NCI-H82 (cell line): ENCODE measurements around the gene CDH4.
"Not testable (repeated sequence)": the region's sequence is repeated elsewhere in the genome, so short reads cannot be mapped to it uniquely, and the experiment has no call there.

Experiments
- DNase-seq: peaks from one replicate; lab custom pipeline; 2025; lab: John Stamatoyannopoulos, UW

CDH4 gene

GRCh38 chr20:61387204-61387953 lies 135.3 kb downstream of the CDH4 start:
- DNase-seq: no peak

- no peak for DNase-seq
Observed at GRCh38 chr20:61387954-61388348, 135.9 kb downstream of the CDH4 start.

GRCh38 chr20:61389077-61389476 lies 137.0 kb downstream of the CDH4 start:
- no peak for DNase-seq

- DNase-seq: no peak
Observed at GRCh38 chr20:61391185-61391584, 139.1 kb downstream of the CDH4 start.

- DNase-seq: no peak
Observed at GRCh38 chr20:61391812-61392520, 139.9 kb downstream of the CDH4 start.

- DNase-seq: no peak
Observed at GRCh38 chr20:61394088-61394799, 142.2 kb downstream of the CDH4 start.

- no peak for DNase-seq
Observed at GRCh38 chr20:61396262-61396848, 144.3 kb downstream of the CDH4 start.

- no peak for DNase-seq
Observed at GRCh38 chr20:61397146-61397545, 145.1 kb downstream of the CDH4 start.

GRCh38 chr20:61397790-61398189 lies 145.7 kb downstream of the CDH4 start:
- DNase-seq: no peak

GRCh38 chr20:61399433-61399832 lies 147.4 kb downstream of the CDH4 start:
- DNase-seq: no peak

GRCh38 chr20:61400499-61400898 lies 148.4 kb downstream of the CDH4 start:
- no peak for DNase-seq

GRCh38 chr20:61404303-61404702 lies 152.2 kb downstream of the CDH4 start:
- DNase-seq: no peak

GRCh38 chr20:61405007-61405406 lies 152.9 kb downstream of the CDH4 start:
- DNase-seq: no peak

- not testable (repeated sequence) for DNase-seq
Observed at GRCh38 chr20:61406773-61407172, 154.7 kb downstream of the CDH4 start.

- DNase-seq: no peak
Observed at GRCh38 chr20:61407561-61407960, 155.5 kb downstream of the CDH4 start.

GRCh38 chr20:61408951-61409740 lies 157.1 kb downstream of the CDH4 start:
- DNase-seq: no peak

GRCh38 chr20:61411743-61412142 lies 159.7 kb downstream of the CDH4 start:
- DNase-seq: no peak

- DNase-seq: no peak
Observed at GRCh38 chr20:61413752-61414151, 161.7 kb downstream of the CDH4 start.

- DNase-seq: no peak
Observed at GRCh38 chr20:61414455-61414991, 162.5 kb downstream of the CDH4 start.

- no peak for DNase-seq
Observed at GRCh38 chr20:61416546-61416945, 164.5 kb downstream of the CDH4 start.

GRCh38 chr20:61417221-61417941 lies 165.3 kb downstream of the CDH4 start:
- DNase-seq: no peak
